ENCODE measurements around the gene VEZF1. TPM values are rescaled to one million over a fixed set of nuclear protein-coding genes. Genes with fewer than 3 reads are reported as not detected.

The VEZF1 gene
- polyA plus RNA-seq, 2 of the 4 experiments (the other 2 are of a cell fraction): 50.3 to 57.7 TPM

DNA sequence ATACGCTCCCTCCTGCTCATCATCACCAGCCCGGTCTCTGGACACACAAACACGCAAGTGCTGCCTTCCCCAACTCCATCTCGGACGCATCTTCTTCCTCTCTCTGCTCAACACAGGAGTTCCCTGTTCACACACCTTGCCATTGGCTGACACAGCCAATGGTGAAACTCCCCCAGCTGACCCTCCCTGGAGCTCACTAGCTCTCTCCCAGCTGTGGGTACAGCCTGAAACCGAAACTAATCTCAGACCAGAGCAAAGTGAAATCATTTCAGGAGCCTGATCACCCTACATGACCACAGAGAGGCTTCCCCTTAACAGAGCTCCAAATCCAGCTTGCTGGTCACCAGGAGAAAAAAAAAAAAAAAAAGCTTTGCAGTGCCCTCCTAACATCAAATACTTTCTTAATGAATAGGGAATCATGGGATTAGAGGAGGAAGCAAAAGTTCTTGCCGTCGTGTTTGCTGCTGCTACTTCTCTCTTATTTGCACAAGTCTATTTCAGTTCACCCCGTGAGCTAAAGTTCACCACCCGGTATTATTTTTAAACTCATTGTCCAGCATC is 41.2 kb downstream of the VEZF1 start:
- H3K4me3 ChIP-seq: peak overlapping the region; percentile 34
- peak overlapping the region; percentile 96 for H3K4me2 ChIP-seq
- FAIRE-seq: no peak
- ChIA-PET POLR2A (interaction anchor here (0.6 to 2.9 kb wide), 14 partner anchors 9 to 97 kb away, joined by 3 to 13 read pairs (median 6); partner anchors contain the start of gene MRPS23), CTCF (interaction anchor here (0.7 to 26.8 kb wide), 18 partner anchors 3 to 166 kb away, joined by 3 to 386 read pairs (median 16); partner anchors contain the start of genes CUEDC1 and VEZF1)
- 7% methylated on average over 10 of the region's 10 CpGs for WGBS (ENCODE audit: missing lambda C conversion rate)
- TF ChIP-seq CBX8 (IDR thresholded peaks at IDR 0.05): no peak
- TF ChIP-seq MYC (IDR thresholded peaks at IDR 0.05; ENCODE audit: borderline replicate concordance, low read length): no peak
- TF ChIP-seq, protein P1, sequence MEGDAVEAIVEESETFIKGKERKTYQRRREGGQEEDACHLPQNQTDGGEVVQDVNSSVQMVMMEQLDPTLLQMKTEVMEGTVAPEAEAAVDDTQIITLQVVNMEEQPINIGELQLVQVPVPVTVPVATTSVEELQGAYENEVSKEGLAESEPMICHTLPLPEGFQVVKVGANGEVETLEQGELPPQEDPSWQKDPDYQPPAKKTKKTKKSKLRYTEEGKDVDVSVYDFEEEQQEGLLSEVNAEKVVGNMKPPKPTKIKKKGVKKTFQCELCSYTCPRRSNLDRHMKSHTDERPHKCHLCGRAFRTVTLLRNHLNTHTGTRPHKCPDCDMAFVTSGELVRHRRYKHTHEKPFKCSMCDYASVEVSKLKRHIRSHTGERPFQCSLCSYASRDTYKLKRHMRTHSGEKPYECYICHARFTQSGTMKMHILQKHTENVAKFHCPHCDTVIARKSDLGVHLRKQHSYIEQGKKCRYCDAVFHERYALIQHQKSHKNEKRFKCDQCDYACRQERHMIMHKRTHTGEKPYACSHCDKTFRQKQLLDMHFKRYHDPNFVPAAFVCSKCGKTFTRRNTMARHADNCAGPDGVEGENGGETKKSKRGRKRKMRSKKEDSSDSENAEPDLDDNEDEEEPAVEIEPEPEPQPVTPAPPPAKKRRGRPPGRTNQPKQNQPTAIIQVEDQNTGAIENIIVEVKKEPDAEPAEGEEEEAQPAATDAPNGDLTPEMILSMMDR (IDR thresholded peaks at IDR 0.05): no peak
- TF ChIP-seq, protein P2, sequence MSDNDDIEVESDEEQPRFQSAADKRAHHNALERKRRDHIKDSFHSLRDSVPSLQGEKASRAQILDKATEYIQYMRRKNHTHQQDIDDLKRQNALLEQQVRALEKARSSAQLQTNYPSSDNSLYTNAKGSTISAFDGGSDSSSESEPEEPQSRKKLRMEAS (IDR thresholded peaks at IDR 0.05): peak; percentile 55; the same call in 1 of the 2 replicates
- TF ChIP-seq, protein P3, sequence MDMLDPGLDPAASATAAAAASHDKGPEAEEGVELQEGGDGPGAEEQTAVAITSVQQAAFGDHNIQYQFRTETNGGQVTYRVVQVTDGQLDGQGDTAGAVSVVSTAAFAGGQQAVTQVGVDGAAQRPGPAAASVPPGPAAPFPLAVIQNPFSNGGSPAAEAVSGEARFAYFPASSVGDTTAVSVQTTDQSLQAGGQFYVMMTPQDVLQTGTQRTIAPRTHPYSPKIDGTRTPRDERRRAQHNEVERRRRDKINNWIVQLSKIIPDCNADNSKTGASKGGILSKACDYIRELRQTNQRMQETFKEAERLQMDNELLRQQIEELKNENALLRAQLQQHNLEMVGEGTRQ (IDR thresholded peaks at IDR 0.05): peak; percentile 17; the same call in 1 of the 2 replicates
- 0 out of 5 replicates have a peak, but pooled peaks of 1 of the 2 experiments have one; percentile 39 for TF ChIP-seq JUN (IDR thresholded peaks at IDR 0.05)
- no peaks in the 10 kb centered on the region for H3K9me3 ChIP-seq
- peaks cover 91% of the 10 kb centered on the region for H3K4me1 ChIP-seq
- ATAC-seq: peak; percentile 20 to 22; a peak in 4 of 6 replicates
- peak overlapping the region; percentile 93 to 100 for H3K27ac ChIP-seq
- peak; percentile 66 to 83 for DNase-seq (ENCODE audit: low read depth in 1 of 2, low spot score in 1 of 2)

DNA sequence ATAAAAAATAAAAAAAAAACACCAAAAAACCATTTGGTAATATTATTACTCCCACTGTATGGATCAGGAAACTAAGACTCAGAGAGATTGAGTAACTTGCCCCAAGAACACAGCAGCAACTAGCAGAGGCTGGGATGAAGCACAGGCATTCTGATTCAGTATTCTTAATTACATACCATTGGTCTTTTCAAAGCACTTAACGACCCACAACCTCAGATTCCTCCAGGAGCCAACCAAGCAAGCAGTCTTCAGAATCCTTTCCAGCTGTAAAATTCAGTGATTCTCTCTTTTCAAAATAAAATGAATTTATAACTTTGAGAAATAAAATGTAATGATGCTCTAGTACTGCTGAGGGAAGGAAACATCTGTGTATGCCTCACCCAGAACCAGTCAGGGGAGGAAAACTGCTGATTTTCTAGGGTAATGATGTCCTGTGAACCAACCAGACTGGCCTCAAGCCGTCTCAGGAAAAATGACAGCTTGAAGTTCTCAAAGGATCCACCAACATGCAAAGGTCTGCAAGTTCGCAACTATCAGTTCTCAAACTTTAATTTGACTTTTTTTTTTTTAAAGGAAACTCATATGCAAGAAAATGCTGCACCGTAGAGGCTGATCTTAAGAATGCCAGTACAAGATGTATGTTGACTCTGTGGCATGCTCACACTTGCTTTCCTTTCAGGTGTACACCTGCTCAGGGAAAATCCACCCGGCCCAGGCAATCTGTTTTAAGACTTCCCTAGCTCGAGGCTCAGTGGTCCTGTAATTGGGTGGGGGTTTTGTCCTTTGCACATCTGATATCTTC is 41.9 kb downstream of the VEZF1 start:
- peak overlapping the region; percentile 34 for H3K4me3 ChIP-seq
- ATAC-seq (no peak), DNase-seq (ENCODE audit: low read depth in 1 of 2, low spot score in 1 of 2) (no peak), FAIRE-seq (no peak)
- CTCF ChIA-PET: interaction anchor here (0.6 to 26.8 kb wide), 19 partner anchors 4 to 832 kb away, joined by 3 to 386 read pairs (median 5); partner anchors contain the start of genes CUEDC1 and VEZF1
- 24% methylated on average over 6 of the region's 6 CpGs for WGBS (ENCODE audit: missing lambda C conversion rate)
- peaks cover 91% of the 10 kb centered on the region for H3K4me1 ChIP-seq
- peak overlapping the region; percentile 93 to 100 for H3K27ac ChIP-seq
- peak overlapping the region; percentile 96 for H3K4me2 ChIP-seq
- POLR2A ChIA-PET: interaction anchor here (0.6 to 2.2 kb wide), 8 partner anchors 8 to 85 kb away, joined by 3 to 12 read pairs (median 5); no protein-coding TSS in a partner anchor
- no peaks in the 10 kb centered on the region for H3K9me3 ChIP-seq
- no peak for TF ChIP-seq ZC3H11A (IDR thresholded peaks at IDR 0.05)
- TF ChIP-seq HDAC2 (IDR thresholded peaks at IDR 0.05): 0 out of 2 replicates have a peak, but pooled peaks have one; percentile 19
- TF ChIP-seq RAD21 (conservative IDR thresholded peaks at IDR 0.05 in 1 of 2, IDR thresholded peaks at IDR 0.05 in 1 of 2): 0 out of 5 replicates have a peak, but pooled peaks have one; percentile 1 to 26

DNA sequence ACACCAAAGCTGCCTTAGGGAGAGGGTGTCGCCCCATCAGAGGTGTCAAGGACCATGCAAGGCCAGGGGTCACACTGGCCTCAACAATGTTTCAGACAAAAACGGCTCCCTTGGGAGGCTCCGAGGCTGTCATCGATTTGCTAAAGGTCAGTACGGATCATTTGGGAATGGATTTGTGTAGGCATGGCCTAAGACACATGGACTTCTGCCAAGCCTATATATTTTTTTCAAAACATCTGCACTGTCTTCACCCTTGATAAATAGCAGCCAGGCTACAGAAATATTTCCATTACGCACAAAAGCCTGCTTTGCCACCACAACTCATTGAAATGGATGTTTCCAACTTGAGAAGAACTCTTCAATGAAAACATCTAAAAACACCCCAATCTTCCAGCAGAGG is 43.1 kb downstream of the VEZF1 start:
- FAIRE-seq (no peak), ATAC-seq (no peak), DNase-seq (ENCODE audit: low read depth in 1 of 2, low spot score in 1 of 2) (no peak)
- 64% methylated on average over 6 of the region's 6 CpGs for WGBS (ENCODE audit: missing lambda C conversion rate)
- Histone ChIP-seq H3K4me1 (peaks cover 91% of the 10 kb centered on the region), H3K9me3 (no peaks in the 10 kb centered on the region), H3K27ac (peak overlapping the region; percentile 93 to 100; a peak in 5 of 6 replicates), H3K4me2 (peak overlapping the region; percentile 96; the same call in 1 of the 3 replicates), H3K4me3 (no peak overlapping the region)
- POLR2A ChIA-PET: interaction anchor here (2.5 kb wide), 1 partner anchor 10 kb away, joined by 10 read pairs; no protein-coding TSS in a partner anchor
- TF ChIP-seq ZSCAN20 (CRISPR knock-in tag; IDR thresholded peaks at IDR 0.05): no peak
- CTCF ChIA-PET: interaction anchor here (0.6 to 26.8 kb wide), 11 partner anchors 5 to 86 kb away, joined by 3 to 386 read pairs (median 155); partner anchors contain the start of genes CUEDC1 and VEZF1

DNA sequence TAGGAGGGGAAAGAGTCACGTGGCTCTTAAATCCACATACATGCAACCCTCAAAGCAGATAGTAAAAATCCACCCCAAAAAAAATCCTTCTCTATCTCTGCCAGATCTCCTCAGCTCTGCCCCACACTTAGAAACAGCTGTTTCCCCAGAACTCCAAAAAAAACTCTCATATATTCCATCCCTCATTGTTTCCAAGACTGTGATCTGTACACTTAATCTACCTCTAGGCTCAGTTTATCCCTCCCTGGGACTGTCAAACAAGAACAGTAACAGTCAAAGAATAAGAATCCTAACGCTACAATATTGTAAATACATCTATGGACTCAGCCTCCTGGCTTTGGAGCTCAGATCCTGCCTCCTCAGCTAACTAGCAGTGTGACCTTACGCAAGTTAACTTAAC is 44.4 kb downstream of the VEZF1 start:
- ChIA-PET POLR2A (interaction anchor here (0.9 to 2.5 kb wide), 2 partner anchors 9 to 32 kb away, joined by 3 to 10 read pairs; no protein-coding TSS in a partner anchor), CTCF (interaction anchor here (0.9 to 26.8 kb wide), 10 partner anchors 5 to 85 kb away, joined by 3 to 386 read pairs (median 81); partner anchors contain the start of gene CUEDC1)
- Histone ChIP-seq H3K9me3 (no peaks in the 10 kb centered on the region), H3K4me2 (peak overlapping the region; percentile 55), H3K4me1 (peaks cover 92% of the 10 kb centered on the region), H3K27ac (peak overlapping the region; percentile 56 to 78), H3K4me3 (no peak overlapping the region)
- FAIRE-seq (no peak), ATAC-seq (no peak), DNase-seq (ENCODE audit: low read depth in 1 of 2, low spot score in 1 of 2) (no peak)
- 65% methylated on average over 3 of the region's 3 CpGs for WGBS (ENCODE audit: missing lambda C conversion rate)
- no peak for TF ChIP-seq SMC3 (IDR thresholded peaks at IDR 0.05)
- TF ChIP-seq RAD21 (conservative IDR thresholded peaks at IDR 0.05 in 1 of 2, IDR thresholded peaks at IDR 0.05 in 1 of 2): no peak
- TF ChIP-seq HOXB13 (CRISPR knock-in tag; IDR thresholded peaks at IDR 0.05; ENCODE audit: low read depth): no peak
- TF ChIP-seq HOXB5 (CRISPR knock-in tag; IDR thresholded peaks at IDR 0.05): no peak
- no peak for TF ChIP-seq ZNF302 (CRISPR knock-in tag; IDR thresholded peaks at IDR 0.05)
- TF ChIP-seq KDM5A (IDR thresholded peaks at IDR 0.05): no peak
- no peak for TF ChIP-seq MAZ (IDR thresholded peaks at IDR 0.05; ENCODE audit: borderline replicate concordance, low read depth, low read length)
- TF ChIP-seq, protein P4, sequence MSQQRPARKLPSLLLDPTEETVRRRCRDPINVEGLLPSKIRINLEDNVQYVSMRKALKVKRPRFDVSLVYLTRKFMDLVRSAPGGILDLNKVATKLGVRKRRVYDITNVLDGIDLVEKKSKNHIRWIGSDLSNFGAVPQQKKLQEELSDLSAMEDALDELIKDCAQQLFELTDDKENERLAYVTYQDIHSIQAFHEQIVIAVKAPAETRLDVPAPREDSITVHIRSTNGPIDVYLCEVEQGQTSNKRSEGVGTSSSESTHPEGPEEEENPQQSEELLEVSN (IDR thresholded peaks at IDR 0.05; ENCODE audit: borderline replicate concordance, low read depth): no peak
- no peak for TF ChIP-seq HOXA7 (CRISPR knock-in tag; IDR thresholded peaks at IDR 0.05)
- no peak for TF ChIP-seq ZC3H11A (IDR thresholded peaks at IDR 0.05)
- no peak for TF ChIP-seq RFX5 (IDR thresholded peaks at IDR 0.05)
- TF ChIP-seq NFE2L2 (conservative IDR thresholded peaks at IDR 0.05; ENCODE audit: low read length): no peak
- TF ChIP-seq TFCP2L1 (CRISPR knock-in tag; IDR thresholded peaks at IDR 0.05): no peak
- TF ChIP-seq, protein P5, sequence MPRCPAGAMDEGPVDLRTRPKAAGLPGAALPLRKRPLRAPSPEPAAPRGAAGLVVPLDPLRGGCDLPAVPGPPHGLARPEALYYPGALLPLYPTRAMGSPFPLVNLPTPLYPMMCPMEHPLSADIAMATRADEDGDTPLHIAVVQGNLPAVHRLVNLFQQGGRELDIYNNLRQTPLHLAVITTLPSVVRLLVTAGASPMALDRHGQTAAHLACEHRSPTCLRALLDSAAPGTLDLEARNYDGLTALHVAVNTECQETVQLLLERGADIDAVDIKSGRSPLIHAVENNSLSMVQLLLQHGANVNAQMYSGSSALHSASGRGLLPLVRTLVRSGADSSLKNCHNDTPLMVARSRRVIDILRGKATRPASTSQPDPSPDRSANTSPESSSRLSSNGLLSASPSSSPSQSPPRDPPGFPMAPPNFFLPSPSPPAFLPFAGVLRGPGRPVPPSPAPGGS (IDR thresholded peaks at IDR 0.05): no peak

Data from A549 (cell line).